DLD1 (cell line): ENCODE data around the gene AMBRA1.
"Not testable (repeated sequence)": the region's sequence is repeated elsewhere in the genome, so short reads cannot be mapped to it uniquely, and the experiment has no call there.

Source experiments
- in situ Hi-C: cut with HindIII; loops from 2 replicates; pipeline ENCODE4 v1.10.0; 2017; ENCODE audit warnings: low sequenced_read_pairs

The AMBRA1 gene

GRCh38 chr11:46534711-46535110 lies 59.1 kb downstream of the AMBRA1 start:
- in situ Hi-C loops = no loop called here

DNA sequence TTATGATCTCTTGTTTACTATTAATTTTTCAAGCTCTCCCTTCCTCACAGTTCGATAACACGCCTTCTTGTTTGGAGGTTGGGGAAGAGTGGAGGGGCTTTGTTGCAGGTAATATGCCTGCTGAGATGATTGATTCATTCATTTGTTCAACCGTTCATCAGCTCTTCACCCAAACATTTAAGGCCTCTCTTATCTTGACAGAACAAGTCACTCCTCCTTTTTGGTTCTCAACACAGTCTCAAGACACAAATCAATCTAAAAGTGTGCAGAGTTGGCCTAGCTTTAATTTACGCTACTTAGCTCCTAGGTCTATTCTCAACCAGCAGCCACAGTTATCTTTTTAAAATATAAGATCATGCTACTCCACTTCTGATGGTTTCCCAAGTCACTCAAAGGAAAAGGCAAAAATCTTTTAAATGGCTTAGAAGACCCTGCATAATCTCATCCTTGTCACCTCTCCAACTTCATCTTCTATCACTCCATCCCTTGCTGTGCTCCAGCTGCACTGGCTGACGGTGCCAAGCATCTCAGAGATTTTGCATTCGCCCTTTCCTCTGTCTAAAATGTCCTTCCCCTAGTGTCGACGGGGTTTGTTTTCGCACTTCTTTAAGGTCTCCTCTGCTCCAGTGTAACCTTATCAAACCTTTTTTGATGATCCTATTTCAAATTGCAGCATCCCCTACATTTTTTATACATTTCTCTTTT lies 60.3 kb downstream of the AMBRA1 start:
- in situ Hi-C loops = no loop called here

- in situ Hi-C loops = no loop called here
Measured at GRCh38 chr11:46529928-46530574, 63.8 kb downstream of the AMBRA1 start.

DNA sequence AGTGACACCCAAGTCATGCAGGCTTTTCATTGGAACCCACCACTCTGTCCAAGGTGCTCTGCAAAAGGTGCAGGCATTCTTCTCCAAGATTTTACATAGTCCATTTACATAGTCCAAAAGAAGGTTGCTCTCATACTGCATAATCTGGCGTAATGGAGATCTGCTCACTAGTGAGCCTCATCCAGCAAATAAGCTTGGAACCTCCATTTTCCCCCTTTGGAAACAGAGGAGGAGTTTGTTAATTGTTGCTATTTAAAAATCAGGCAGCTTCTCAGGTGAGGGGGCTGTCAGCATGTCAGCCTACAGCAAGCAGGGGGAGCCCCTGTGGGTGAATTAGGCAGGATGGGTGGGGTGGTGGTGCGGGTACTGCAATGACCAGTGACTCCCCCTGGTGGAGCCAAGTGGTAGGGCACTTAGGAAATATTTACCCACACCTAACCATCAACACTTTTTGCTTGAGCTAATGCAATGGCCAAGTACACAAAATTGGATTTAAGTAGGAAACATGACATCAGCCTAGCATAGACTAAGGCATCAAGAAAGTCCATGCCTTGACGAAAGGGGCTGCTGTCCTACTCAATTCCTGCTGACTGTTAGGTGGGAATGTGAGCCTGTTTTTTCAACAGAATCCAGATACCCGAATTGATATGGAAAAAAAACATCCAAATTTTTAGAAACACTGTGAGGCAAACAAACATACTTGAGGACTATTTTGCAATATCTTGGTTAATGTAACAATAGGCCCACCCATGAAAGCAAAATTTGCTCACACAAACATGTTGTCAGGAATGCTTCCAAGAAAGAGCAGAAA lies 64.5 kb downstream of the AMBRA1 start:
- in situ Hi-C loops = no loop called here

DNA sequence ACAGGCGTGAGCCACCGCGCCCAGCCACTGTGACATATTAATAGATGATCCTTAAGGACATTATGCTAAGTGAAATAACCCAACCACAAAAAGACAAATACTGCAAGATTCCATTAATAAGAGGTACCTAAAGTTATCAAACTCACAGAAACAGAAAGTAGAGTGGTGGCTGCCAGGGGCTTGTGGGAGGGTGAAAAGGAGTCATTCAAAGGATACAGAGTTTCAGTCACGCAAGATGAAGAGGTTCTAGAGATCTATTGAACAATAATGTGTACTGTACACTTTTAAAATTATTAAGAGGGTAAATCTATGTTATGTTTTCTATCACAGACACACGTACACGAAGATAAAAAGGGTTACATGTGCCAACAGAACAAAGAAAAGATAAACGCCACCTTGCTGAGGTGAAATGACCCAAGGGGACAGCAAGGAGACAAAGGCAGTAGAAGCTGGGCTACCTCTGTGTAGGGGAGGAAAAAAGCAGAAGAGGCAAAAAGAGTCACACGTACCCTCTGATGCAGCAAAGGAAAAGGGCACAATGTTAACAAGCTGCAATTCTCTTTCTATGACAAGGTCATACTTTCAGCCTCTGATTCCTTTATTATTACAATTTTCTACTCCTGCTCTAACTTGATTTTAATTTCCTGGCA lies 65.3 kb downstream of the AMBRA1 start:
- in situ Hi-C loops = no loop called here

GRCh38 chr11:46527591-46528130 lies 66.2 kb downstream of the AMBRA1 start:
- in situ Hi-C loops = no loop called here

DNA sequence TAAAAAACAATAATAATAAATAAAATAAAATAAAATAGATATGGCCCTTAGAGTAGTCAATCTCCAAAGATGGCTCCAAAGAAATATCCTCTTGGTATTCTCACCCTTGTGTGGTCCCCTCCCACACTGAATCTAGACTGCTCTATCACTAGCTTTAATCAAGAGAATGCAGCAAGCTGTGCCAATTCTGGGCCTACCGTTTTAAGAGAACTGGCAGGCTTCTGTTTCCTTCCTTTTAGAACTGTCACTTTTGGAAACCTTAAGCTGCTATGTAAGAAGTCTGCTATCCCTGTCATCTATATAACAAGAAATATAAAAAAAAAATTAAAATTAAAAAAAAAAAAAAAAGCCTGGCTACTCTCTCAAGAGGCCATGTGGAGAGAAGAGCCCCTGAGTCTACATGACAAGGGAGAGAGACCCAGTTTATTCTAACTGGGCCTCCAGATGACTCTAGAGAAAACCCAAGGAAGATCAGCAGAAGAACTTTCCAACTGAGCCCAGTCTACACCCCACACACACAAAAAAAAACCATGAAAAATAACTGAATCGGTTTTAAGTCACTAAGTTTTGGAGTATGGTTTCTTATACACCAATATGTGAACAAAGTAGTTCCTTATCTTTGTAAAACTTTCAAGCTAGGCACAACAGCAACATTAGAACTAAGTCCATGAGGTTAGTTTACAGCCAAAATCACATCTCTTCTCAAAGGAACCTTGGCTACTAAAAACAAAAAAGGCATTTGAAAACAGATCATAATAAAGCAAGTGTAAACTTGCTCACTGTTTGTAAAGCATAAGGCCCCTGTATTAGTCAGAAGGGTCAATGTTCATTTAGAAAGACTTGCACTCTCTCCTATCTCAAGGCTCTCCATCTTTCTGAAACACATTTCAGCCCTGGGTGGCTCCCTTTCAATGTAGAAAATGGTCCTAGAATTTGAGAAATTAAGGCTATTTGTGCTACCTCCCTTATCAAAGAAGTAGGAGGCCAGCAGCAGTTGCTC lies 67.3 kb downstream of the AMBRA1 start:
- in situ Hi-C loops = no loop called here

DNA sequence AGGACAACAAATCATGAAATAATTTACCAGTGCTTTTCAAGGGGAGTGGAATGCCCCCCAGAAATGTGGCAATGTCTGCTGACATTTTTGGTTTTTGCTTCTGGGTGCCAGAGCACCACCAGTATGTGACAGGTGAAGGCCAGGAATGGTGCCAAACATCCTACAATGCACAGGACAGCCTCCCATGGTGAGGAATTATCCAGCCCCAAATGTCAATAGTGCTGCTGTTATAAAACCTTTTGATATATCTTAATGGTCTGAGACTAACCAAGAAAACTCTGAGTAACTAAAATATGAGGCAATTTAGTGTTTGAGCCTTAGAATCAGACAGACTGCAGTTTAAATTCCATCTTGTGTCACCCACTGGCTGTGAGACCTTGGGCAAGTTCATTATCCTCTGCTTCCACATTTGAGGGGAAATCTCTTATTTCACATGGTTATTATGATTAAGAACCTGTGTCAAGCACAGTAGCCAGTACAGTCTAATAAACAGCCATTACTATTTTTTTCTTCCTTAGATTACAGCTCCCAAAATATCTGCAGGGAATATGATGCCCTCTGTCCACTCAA lies 69.5 kb downstream of the AMBRA1 start:
- in situ Hi-C loops = no loop called here

- in situ Hi-C loops = no loop called here
Measured at GRCh38 chr11:46523290-46523689, 70.5 kb downstream of the AMBRA1 start.

GRCh38 chr11:46522682-46523281 lies 71.0 kb downstream of the AMBRA1 start:
- in situ Hi-C loops = no loop called here

DNA sequence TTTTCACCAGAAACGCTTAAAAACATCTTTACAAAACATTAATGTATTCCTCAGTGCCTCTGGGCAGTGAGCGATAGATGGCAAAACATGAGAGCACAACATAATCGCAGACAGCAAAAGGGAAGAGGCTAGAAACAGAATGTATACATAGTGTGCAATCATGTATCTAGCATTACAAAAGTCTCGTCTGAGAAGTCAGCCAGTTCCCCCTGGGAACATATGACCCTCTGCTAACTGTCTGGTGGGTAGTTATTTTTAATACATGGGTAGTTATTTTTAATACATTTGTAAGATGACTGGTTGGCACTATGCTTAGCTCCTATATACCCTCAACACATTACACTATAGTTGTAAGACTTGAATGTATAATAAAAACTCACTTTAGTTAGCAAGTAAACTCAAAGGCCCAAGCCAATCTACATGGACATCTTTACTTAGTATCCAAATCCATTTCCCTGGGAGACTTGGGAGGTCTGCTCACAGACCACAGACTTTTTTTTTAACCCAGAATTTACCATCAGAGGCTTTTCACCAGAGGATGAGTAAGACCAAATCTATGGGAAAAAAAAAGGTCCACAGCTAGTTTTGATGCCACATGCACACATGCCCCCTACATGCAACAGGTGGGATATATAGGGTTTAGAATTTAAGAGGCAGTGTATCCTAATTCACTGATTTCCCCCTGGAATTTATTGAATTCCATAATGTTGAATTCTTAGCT lies 71.7 kb downstream of the AMBRA1 start:
- in situ Hi-C loops = no loop called here

- in situ Hi-C loops = no loop called here
Measured at GRCh38 chr11:46520971-46521745, 72.7 kb downstream of the AMBRA1 start.

DNA sequence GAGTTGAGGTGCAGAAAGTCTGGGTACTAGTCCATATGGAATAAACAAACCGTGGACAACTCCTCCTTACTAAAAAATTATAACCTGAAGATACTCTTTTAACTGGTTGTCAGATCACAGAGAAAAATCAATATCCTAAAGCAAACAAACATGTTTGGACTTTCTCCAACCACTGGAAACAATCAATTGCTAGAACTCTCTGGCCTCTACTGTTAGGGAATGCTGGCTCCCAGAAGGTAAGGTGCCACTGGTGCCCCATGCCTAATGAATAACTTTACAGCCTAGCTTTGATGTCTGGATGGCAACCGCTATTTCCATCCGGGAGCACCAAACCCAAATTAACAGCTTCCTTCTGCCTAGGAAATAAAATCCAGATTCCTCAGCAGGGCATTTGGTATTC lies 74.5 kb downstream of the AMBRA1 start:
- in situ Hi-C loops = no loop called here

DNA sequence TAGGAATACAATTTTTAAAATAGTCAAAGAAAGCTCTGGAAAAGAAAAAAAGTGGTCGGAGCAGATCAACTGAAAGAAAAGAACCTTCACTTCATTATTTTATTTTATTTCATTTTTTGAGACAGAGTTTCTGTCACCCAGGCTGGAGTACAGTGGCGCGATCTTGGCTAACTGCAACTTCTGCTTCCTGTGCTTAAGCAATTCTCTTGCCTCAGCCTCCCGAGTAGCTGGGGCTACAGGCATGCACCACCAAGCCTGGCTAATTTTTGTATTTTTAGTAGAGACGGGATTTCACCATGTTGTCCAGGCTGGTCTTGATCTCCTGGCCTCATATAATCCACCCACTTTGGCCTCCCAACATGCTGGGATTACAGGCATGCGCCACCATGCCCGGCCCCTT lies 74.9 kb downstream of the AMBRA1 start:
- in situ Hi-C loops = not testable (repeated sequence)

DNA sequence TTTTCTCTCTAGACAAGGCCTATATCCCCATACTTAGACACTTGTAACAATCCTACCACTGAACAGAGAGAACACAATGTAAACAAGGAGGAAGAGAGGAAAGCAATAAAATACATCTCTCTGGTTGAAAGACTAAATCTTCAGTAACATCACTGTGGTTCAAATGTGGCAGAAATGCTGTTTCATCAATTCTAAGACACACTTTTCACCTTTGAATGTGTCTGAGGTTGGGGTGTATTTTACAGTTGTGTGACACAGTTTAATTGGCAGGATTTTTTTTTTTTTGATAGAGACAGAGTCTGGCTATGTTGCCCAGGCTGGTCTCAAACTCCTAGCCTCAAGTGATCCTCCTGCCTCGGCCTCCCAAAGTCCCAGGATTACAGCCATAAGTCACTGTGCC lies 79.5 kb downstream of the AMBRA1 start:
- in situ Hi-C loops = no loop called here

DNA sequence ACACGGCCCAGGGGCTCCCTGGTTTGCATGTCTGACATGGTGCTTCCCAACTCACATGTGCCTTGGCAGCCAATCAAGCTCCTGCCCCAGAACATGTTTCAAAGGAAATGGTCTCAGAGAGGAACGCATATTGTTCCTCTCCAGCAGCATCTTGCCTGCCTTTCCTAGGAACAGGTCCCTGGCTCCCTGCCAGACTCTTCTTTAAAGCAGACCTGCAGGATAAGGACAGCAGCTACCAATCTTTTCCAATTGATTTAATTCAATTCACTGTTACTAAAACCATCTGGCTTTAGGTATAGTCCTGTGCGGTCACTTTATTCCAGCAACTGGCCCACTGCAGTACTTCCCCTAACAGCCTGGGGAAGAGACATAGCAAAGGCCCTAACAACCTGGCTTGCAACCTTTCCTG lies 79.9 kb downstream of the AMBRA1 start:
- in situ Hi-C loops = no loop called here

- in situ Hi-C loops = no loop called here
Measured at GRCh38 chr11:46512261-46512881, 81.5 kb downstream of the AMBRA1 start.
